GM12865 (cell line): ENCODE data around the gene SCARB1.

Source experiments
- DNase-seq: peaks from one replicate; pipeline ENCODE4 v3.0.0; 2010; ENCODE audit warnings: low read depth
- H3K4me3 ChIP-seq: 2 replicates; pipeline ENCODE4 v1.5.1; 2011; ENCODE audit warnings: mild to moderate bottlenecking, low read depth, low read length, control low read depth
- CTCF ChIP-seq: IDR thresholded peaks from 2 replicates; pipeline ENCODE4 v1.5.1; 2011; ENCODE audit warnings: low read length, control low read depth, low read depth, inconsistent platforms; ENCODE audit not compliant: insufficient read depth; ENCODE audit errors: missing control alignments

SCARB1 gene

GRCh38 chr12:124866195-124866882 is 2.7 kb upstream of the SCARB1 start:
- DNase-seq = no peak
- H3K4me3 ChIP-seq = no peak overlapping the region
- no peak for TF ChIP-seq CTCF

GRCh38 chr12:124865728-124866127 is 2.1 kb upstream of the SCARB1 start:
- no peak for DNase-seq
- H3K4me3 ChIP-seq = no peak overlapping the region
- TF ChIP-seq CTCF = no peak

- DNase-seq = no peak
- no peak for TF ChIP-seq CTCF
- H3K4me3 ChIP-seq = peak overlapping the region; percentile 58
These were observed 675 bp upstream of the SCARB1 start for GRCh38 chr12:124864326-124864752.

GRCh38 chr12:124862768-124863415 is 772 bp downstream of the SCARB1 start:
- H3K4me3 ChIP-seq = peak overlapping the region; percentile 87
- TF ChIP-seq CTCF = no peak
- peak; percentile 68 for DNase-seq

- TF ChIP-seq CTCF = no peak
- peak overlapping the region; percentile 87 for H3K4me3 ChIP-seq
- peak; percentile 60 for DNase-seq
These were observed 1.6 kb downstream of the SCARB1 start for GRCh38 chr12:124861898-124862676.

- DNase-seq = peak; percentile 72
- no peak for TF ChIP-seq CTCF
- H3K4me3 ChIP-seq = peak overlapping the region; percentile 87
These were observed 2.2 kb downstream of the SCARB1 start for GRCh38 chr12:124861492-124861891.
